HG02970 (cell line): ENCODE results near the gene COX6B2.
A peak's percentile ranks its signal among the peaks of the same experiment; 100 is the strongest.
"Not testable (repeated sequence)": the region's sequence is repeated elsewhere in the genome, so short reads cannot be mapped to it uniquely, and the experiment has no call there.

Experiments used
- ATAC-seq: cut with Tn5 transposase; IDR thresholded peaks from one replicate; pipeline ENCODE4 v1.9.1; 2021; ENCODE audit warnings: mild to moderate bottlenecking, moderate library complexity, moderate number of reproducible peaks; ENCODE audit not compliant: unreplicated experiment, low FRiP score

Gene COX6B2

GRCh38 chr19:55354698-55355212 lies at the start of gene COX6B2:
COX6B2 (minus strand) TSS chr19:55354719; CDS start chr19:55354521, 198 bp downstream.
- no peak for ATAC-seq

- ATAC-seq = no peak
Observed at GRCh38 chr19:55402509-55402908, 48.0 kb upstream of the COX6B2 start.

- not testable (repeated sequence) for ATAC-seq
Observed at GRCh38 chr19:55401390-55401789, 46.9 kb upstream of the COX6B2 start.

GRCh38 chr19:55400281-55401087 lies 46.0 kb upstream of the COX6B2 start:
- no peak for ATAC-seq

- no peak for ATAC-seq
Observed at GRCh38 chr19:55398200-55398925, 43.8 kb upstream of the COX6B2 start.

- no peak for ATAC-seq
Observed at GRCh38 chr19:55392820-55393761, 38.6 kb upstream of the COX6B2 start.

- no peak for ATAC-seq
Observed at GRCh38 chr19:55391702-55392615, 37.4 kb upstream of the COX6B2 start.

- no peak for ATAC-seq
Observed at GRCh38 chr19:55391191-55391670, 36.7 kb upstream of the COX6B2 start.

- ATAC-seq = no peak
Observed at GRCh38 chr19:55390461-55390880, 36.0 kb upstream of the COX6B2 start.

GRCh38 chr19:55389386-55390317 lies 35.1 kb upstream of the COX6B2 start:
- no peak for ATAC-seq

GRCh38 chr19:55387736-55388497 lies 33.4 kb upstream of the COX6B2 start:
- ATAC-seq = no peak

GRCh38 chr19:55386493-55386971 lies 32.0 kb upstream of the COX6B2 start:
- no peak for ATAC-seq

GRCh38 chr19:55385724-55386492 lies 31.4 kb upstream of the COX6B2 start, which contains the start of gene RPL28:
RPL28 (plus strand) TSS chr19:55385932; CDS start chr19:55386358, 426 bp downstream.
- peak; percentile 72 for ATAC-seq

GRCh38 chr19:55384920-55385723 lies 30.6 kb upstream of the COX6B2 start:
- ATAC-seq = peak; percentile 45

GRCh38 chr19:55384131-55384919 lies 29.8 kb upstream of the COX6B2 start, which contains the start of gene TMEM238:
TMEM238 (minus strand) TSS chr19:55384292; CDS start chr19:55384259, 33 bp downstream.
- ATAC-seq = no peak
